Activated naive CD8-positive, alpha-beta T cell (primary cell): ENCODE data around the gene TMBIM4.
"Not testable (repeated sequence)": the region's sequence is repeated elsewhere in the genome, so short reads cannot be mapped to it uniquely, and the experiment has no call there.

Experiments
- H3K27ac Mint-ChIP-seq: one replicate; pipeline ENCODE4 v1.8.0; 2021; ENCODE audit warnings: mixed read lengths
- H3K27me3 Mint-ChIP-seq: one replicate; pipeline ENCODE4 v1.8.0; 2021; ENCODE audit warnings: mixed read lengths
- H3K36me3 Mint-ChIP-seq: one replicate; pipeline ENCODE4 v1.8.0; 2021; ENCODE audit warnings: mixed read lengths
- H3K4me1 Mint-ChIP-seq: one replicate; pipeline ENCODE4 v1.8.0; 2021; ENCODE audit warnings: low read depth, mixed read lengths
- H3K4me3 Mint-ChIP-seq: one replicate; pipeline ENCODE4 v1.8.0; 2021; ENCODE audit warnings: mild to moderate bottlenecking, mixed read lengths
- H3K9me3 Mint-ChIP-seq: one replicate; pipeline ENCODE4 v1.8.0; 2021; ENCODE audit warnings: low read depth, mixed read lengths

The TMBIM4 gene

GRCh38 chr12:66169221-66170170, at the start of gene TMBIM4:
TSS of gene TMBIM4 (minus strand) at chr12:66169996. CDS start at chr12:66169951, 45 bp downstream.
- peaks cover 53% of the 10 kb centered on the region for H3K4me1 Mint-ChIP-seq
- peaks cover 6% of the 10 kb centered on the region for H3K9me3 Mint-ChIP-seq
- peaks cover 23% of the 10 kb centered on the region for H3K36me3 Mint-ChIP-seq
- peaks cover 2% of the 10 kb centered on the region for H3K27me3 Mint-ChIP-seq
- H3K27ac Mint-ChIP-seq: peak within 1 kb of the TSS; percentile 98
- peak within 1 kb of the TSS; percentile 96 for H3K4me3 Mint-ChIP-seq

GRCh38 chr12:66217342-66217917, 47.6 kb upstream of the TMBIM4 start:
- Mint-ChIP-seq H3K9me3 (peaks cover 12% of the 10 kb centered on the region), H3K27me3 (peaks cover 6% of the 10 kb centered on the region), H3K4me1 (peaks cover 2% of the 10 kb centered on the region), H3K4me3 (no peak overlapping the region), H3K27ac (no peak overlapping the region), H3K36me3 (peaks cover 3% of the 10 kb centered on the region)

- not testable (repeated sequence) for H3K27ac Mint-ChIP-seq, H3K4me1 Mint-ChIP-seq, H3K9me3 Mint-ChIP-seq, H3K36me3 Mint-ChIP-seq, H3K4me3 Mint-ChIP-seq
- peaks cover 14% of the 10 kb centered on the region for H3K27me3 Mint-ChIP-seq
Observed at GRCh38 chr12:66213011-66213410, 43.2 kb upstream of the TMBIM4 start.

DNA sequence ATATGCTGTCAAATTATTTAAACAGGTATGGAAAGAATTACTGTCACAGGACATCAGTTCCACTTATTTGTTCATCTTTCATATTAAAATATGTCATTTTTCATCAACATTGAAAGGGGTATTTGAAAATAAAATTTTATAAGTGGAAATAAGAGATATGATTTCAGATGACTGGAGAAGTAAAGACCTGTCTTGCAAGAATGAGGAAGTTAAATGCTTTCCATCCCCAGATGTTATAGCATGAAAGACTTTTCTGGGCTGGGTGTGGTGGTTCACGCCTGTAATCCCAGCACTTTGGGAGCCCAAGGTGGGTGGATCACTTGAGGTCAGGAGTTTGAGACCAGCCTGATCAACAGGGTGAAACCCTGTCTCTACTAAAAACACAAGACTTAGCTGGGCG, 41.8 kb upstream of the TMBIM4 start:
- H3K9me3 Mint-ChIP-seq, H3K36me3 Mint-ChIP-seq, H3K4me3 Mint-ChIP-seq, H3K4me1 Mint-ChIP-seq, H3K27ac Mint-ChIP-seq: not testable (repeated sequence)
- H3K27me3 Mint-ChIP-seq: peaks cover 14% of the 10 kb centered on the region

DNA sequence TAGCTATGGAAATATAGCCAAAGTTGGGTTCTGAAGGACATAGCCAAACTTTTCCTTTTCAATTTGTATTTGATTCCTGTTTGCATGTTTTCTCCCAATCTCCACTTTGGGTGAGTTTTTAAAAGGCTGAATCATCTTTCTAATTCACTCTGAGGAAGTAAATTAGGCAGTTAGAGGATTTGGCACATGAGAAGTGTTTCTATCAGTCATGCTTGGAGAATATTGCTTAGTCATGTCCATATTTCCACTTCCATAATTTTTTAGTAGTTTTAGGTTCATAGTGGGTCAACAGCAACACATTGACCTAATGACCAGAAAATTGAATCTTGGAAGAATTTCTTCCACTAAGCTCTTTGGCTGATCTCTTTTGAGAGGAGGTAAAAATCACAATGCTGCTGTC, 41.0 kb upstream of the TMBIM4 start:
- peaks cover 13% of the 10 kb centered on the region for H3K27me3 Mint-ChIP-seq
- H3K9me3 Mint-ChIP-seq: no peaks in the 10 kb centered on the region
- no peak overlapping the region for H3K4me3 Mint-ChIP-seq
- H3K27ac Mint-ChIP-seq: no peak overlapping the region
- H3K4me1 Mint-ChIP-seq: peaks cover 4% of the 10 kb centered on the region
- H3K36me3 Mint-ChIP-seq: no peaks in the 10 kb centered on the region

DNA sequence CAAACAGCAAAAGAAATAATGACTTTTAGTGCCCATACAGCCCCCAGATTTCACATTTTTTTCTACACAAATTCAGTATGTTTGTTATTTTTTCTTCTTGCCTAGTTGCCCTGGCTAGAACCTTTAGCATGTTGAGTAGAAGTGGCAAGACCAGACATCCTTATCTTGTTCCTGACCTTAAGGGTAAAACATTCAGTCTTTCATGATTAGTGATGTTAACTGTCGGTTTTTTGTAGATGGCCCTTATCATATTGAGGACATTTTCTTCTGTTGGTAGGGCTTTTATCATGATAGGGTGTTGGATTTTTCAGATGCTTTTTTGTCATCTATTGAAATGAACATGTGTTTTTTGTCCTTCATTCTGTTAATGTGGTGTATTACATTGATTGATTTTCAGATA, 36.3 kb upstream of the TMBIM4 start:
- Mint-ChIP-seq H3K4me1 (peaks cover 19% of the 10 kb centered on the region), H3K27me3 (peaks cover 5% of the 10 kb centered on the region), H3K36me3 (no peaks in the 10 kb centered on the region), H3K9me3 (no peaks in the 10 kb centered on the region), H3K4me3 (no peak overlapping the region), H3K27ac (no peak overlapping the region)

DNA sequence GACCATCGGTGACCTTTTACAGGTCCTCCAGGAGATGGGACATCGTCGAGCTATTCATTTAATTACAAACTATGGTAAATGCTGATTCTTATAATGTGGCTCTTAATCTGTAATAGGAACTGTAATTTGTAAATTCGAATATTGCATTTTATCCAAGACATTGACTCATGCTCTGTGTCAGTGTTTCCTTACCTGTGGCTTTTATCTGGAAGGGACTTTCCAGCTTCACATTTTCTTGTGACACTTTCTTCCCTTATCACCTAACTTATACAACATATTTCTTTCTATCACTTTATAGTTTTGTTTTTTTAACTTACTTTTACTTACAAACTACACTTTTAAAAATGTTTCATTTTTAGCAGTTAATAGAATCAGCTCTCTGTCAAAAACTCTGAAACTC, 34.0 kb upstream of the TMBIM4 start:
- H3K27me3 Mint-ChIP-seq: peaks cover 4% of the 10 kb centered on the region
- peak overlapping the region; percentile 83 for H3K27ac Mint-ChIP-seq

GRCh38 chr12:66199831-66200509, 30.2 kb upstream of the TMBIM4 start:
- no peak overlapping the region for H3K27ac Mint-ChIP-seq
- peaks cover 24% of the 10 kb centered on the region for H3K4me1 Mint-ChIP-seq
- peaks cover 14% of the 10 kb centered on the region for H3K27me3 Mint-ChIP-seq

More for the DNA sequence above, 34.0 kb upstream of the TMBIM4 start:
- Mint-ChIP-seq H3K4me1 (peaks cover 19% of the 10 kb centered on the region), H3K9me3 (peaks cover 7% of the 10 kb centered on the region), H3K4me3 (peak overlapping the region; percentile 17), H3K36me3 (peaks cover 4% of the 10 kb centered on the region)

GRCh38 chr12:66199141-66199540, 29.3 kb upstream of the TMBIM4 start:
- Mint-ChIP-seq H3K4me1 (peaks cover 16% of the 10 kb centered on the region), H3K4me3 (no peak overlapping the region), H3K27me3 (peaks cover 18% of the 10 kb centered on the region), H3K9me3 (peaks cover 7% of the 10 kb centered on the region), H3K36me3 (peaks cover 4% of the 10 kb centered on the region), H3K27ac (no peak overlapping the region)

More at GRCh38 chr12:66199831-66200509, 30.2 kb upstream of the TMBIM4 start:
- no peak overlapping the region for H3K4me3 Mint-ChIP-seq
- peaks cover 4% of the 10 kb centered on the region for H3K36me3 Mint-ChIP-seq
- H3K9me3 Mint-ChIP-seq: peaks cover 7% of the 10 kb centered on the region

DNA sequence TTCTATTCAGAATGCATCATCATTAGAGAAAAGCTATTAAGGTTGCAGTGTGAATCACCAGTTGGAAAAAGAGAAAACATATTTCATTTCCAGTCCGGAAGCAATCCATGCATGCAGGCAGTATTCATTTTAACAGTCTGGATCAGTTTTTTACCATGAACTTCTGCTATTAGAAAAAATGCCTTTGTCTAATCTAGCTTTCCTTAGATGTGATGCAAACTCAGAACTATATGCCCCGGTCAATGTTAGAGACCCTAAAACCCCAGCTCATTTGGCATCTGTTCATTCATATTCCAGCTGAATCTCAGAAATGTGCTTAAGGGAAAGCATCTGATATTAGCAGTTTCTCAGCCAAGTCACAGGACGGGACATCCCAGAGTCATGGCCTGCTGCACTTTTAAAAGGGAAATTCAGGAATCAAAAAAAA, 27.7 kb upstream of the TMBIM4 start:
- H3K27ac Mint-ChIP-seq: no peak overlapping the region
- peaks cover 5% of the 10 kb centered on the region for H3K4me1 Mint-ChIP-seq
- peaks cover 7% of the 10 kb centered on the region for H3K9me3 Mint-ChIP-seq
- peaks cover 4% of the 10 kb centered on the region for H3K36me3 Mint-ChIP-seq
- peaks cover 24% of the 10 kb centered on the region for H3K27me3 Mint-ChIP-seq
- no peak overlapping the region for H3K4me3 Mint-ChIP-seq

DNA sequence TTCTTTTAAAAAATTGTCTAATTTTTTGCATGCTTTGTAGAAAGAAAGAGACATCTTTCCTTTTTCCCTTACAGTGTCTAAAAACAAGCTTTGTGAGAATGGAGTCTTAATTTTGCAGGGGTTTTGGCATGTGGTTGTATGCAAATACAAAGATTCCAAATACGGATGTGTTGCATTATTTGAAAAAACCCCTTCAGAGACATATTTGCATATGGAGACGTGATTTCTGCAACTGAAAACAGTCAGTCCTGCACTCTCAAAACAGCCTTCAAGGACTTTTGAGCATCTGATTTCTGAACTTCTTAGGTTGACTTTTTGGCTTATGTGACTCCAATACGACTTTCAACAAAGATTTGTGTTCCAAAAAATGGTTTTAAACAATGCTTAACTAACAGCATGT, 27.0 kb upstream of the TMBIM4 start:
- Mint-ChIP-seq H3K27me3 (peaks cover 24% of the 10 kb centered on the region), H3K9me3 (peaks cover 7% of the 10 kb centered on the region), H3K4me1 (peaks cover 5% of the 10 kb centered on the region), H3K27ac (no peak overlapping the region), H3K36me3 (peaks cover 4% of the 10 kb centered on the region), H3K4me3 (no peak overlapping the region)

- H3K4me3 Mint-ChIP-seq: no peak overlapping the region
- H3K27me3 Mint-ChIP-seq: peaks cover 36% of the 10 kb centered on the region
- peaks cover 4% of the 10 kb centered on the region for H3K36me3 Mint-ChIP-seq
- peaks cover 5% of the 10 kb centered on the region for H3K9me3 Mint-ChIP-seq
- peaks cover 5% of the 10 kb centered on the region for H3K4me1 Mint-ChIP-seq
- H3K27ac Mint-ChIP-seq: no peak overlapping the region
Observed at GRCh38 chr12:66195242-66195641, 25.4 kb upstream of the TMBIM4 start.

GRCh38 chr12:66194122-66194521, 24.3 kb upstream of the TMBIM4 start:
- H3K27me3 Mint-ChIP-seq: peaks cover 40% of the 10 kb centered on the region
- H3K9me3 Mint-ChIP-seq: no peaks in the 10 kb centered on the region
- H3K4me1 Mint-ChIP-seq: peaks cover 5% of the 10 kb centered on the region
- H3K27ac Mint-ChIP-seq: no peak overlapping the region
- no peaks in the 10 kb centered on the region for H3K36me3 Mint-ChIP-seq
- no peak overlapping the region for H3K4me3 Mint-ChIP-seq

DNA sequence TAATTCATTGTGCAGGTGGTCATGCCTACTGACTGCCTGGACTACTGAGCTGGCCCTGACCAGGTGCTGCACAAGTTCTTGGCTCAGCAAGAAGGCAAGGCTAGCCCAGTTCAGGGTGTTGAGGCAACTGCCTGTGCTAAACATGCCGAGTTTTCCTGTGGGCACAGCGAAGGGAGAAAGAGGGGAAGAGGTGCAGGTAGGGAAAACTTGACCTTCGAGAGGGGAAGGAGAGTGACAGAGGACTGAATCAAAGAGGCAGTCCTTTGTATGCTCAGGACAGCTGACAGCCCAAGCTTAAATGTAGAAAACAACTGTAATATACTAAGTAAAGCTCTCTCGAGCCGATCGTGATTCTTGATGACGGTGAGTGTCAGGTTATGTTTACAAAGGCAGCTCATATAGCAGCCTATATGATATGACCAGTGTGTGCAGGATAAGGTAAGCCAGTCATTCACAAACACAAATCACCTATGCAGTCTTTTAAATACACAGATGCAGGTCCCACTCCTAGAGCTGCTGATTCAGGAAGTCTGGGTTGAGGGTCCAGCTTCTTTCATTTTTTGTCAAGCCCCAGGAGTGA, 21.8 kb upstream of the TMBIM4 start:
- Mint-ChIP-seq H3K4me1 (peaks cover 3% of the 10 kb centered on the region), H3K27ac (no peak overlapping the region), H3K9me3 (no peaks in the 10 kb centered on the region), H3K27me3 (peaks cover 49% of the 10 kb centered on the region), H3K36me3 (peaks cover 4% of the 10 kb centered on the region), H3K4me3 (no peak overlapping the region)
